K562 (cell line): Measurements from ENCODE around the gene CPNE9.

Experiments
- ATF4 ChIP-seq: fragments of 450-650 bp; formaldehyde crosslinking; IDR thresholded peaks from 2 replicates; pipeline ENCODE4 v1.4.0; 2022; ENCODE audit warnings: mild to moderate bottlenecking, moderate library complexity
- ATF7 ChIP-seq: fragments of 450-650 bp; IDR thresholded peaks from 2 replicates; pipeline ENCODE4 v1.7.1; 2014; ENCODE audit warnings: mild to moderate bottlenecking, moderate library complexity
- CTCF ChIP-seq, 3 experiments: IDR thresholded peaks in 2 of 3; conservative IDR thresholded peaks in 1 of 3; 2 replicates each; pipeline ENCODE4 v1.5.1; 2011 to 2012; ENCODE audit warnings: low read length in 3 of 3, mild to moderate bottlenecking in 3 of 3, control low read depth in 2 of 3, improper control_type of control experiment in 1 of 3, inconsistent platforms in 1 of 3, low read depth in 1 of 3, mixed read lengths in 1 of 3, moderate library complexity in 1 of 3; ENCODE audit not compliant: insufficient read depth in 2 of 3
- FOSL1 ChIP-seq: fragments of 200-800 bp; sonication (Bioruptor generic); conservative IDR thresholded peaks from 2 replicates; pipeline ENCODE4 v1.6.1; 2016; ENCODE audit warnings: missing genetic modification characterization, missing compliant biosample characterization
- JUND ChIP-seq, 2 experiments: IDR thresholded peaks; 2 replicates in 1 of 2; 3 replicates in 1 of 2; pipeline ENCODE4 v1.6.1; 2011; ENCODE audit warnings: borderline replicate concordance in 2 of 2, low read depth in 2 of 2, low read length in 2 of 2, improper control_type of control experiment in 1 of 2, missing biosample characterization in 1 of 2, missing genetic modification characterization in 1 of 2, missing genetic modification reagents in 1 of 2
- MAFF ChIP-seq: IDR thresholded peaks from 2 replicates; pipeline ENCODE4 v1.6.1; 2012; ENCODE audit warnings: low read length, improper control_type of control experiment
- MTA3 ChIP-seq: fragments of 450-650 bp; formaldehyde crosslinking; IDR thresholded peaks from 2 replicates; pipeline ENCODE4 v1.6.1; 2017; ENCODE audit warnings: mild to moderate bottlenecking, borderline replicate concordance
- NFIC ChIP-seq: fragments of 450-650 bp; IDR thresholded peaks from 2 replicates; pipeline ENCODE4 v1.6.1; 2017; ENCODE audit warnings: mild to moderate bottlenecking, inconsistent platforms
- POLR2A ChIP-seq: fragments of 450-650 bp; conservative IDR thresholded peaks from 2 replicates; pipeline ENCODE4 v1.6.1; 2016
- RAD21 ChIP-seq, 2 experiments: fragments of 250-450 bp in 1 of 2; fragments of 450-650 bp in 1 of 2; sonication (Bioruptor Pico) in 1 of 2; formaldehyde crosslinking in 1 of 2; IDR thresholded peaks in 1 of 2; conservative IDR thresholded peaks in 1 of 2; 2 replicates each; pipeline versions ENCODE4 v1.4.0 to v1.8.0; 2020 to 2022; ENCODE audit warnings: mild to moderate bottlenecking in 2 of 2, moderate library complexity in 1 of 2
- ZBTB2 ChIP-seq: fragments of 450-650 bp; IDR thresholded peaks from 2 replicates; pipeline ENCODE4 v1.6.1; 2016; ENCODE audit warnings: antibody characterized with exemption
- ZNF224 ChIP-seq: sonication (generic); formaldehyde crosslinking; IDR thresholded peaks from 2 replicates; pipeline ENCODE4 v1.8.0; 2022; ENCODE audit warnings: mild to moderate bottlenecking, missing genetic modification reagents

- no peak for TF ChIP-seq CTCF (IDR thresholded peaks at IDR 0.05 in 2 of 3, conservative IDR thresholded peaks at IDR 0.05 in 1 of 3; ENCODE audit: insufficient read depth in 2 of 3, low read depth in 1 of 3, low read length in 3 of 3)
- no peak for TF ChIP-seq MAFF
- TF ChIP-seq RAD21 (CRISPR knock-in tag; conservative IDR thresholded peaks at IDR 0.05 in 1 of 2, IDR thresholded peaks at IDR 0.05 in 1 of 2) = no peak
- TF ChIP-seq ZBTB2 = no peak
- no peak for TF ChIP-seq ATF4
- no peak for TF ChIP-seq JUND (IDR thresholded peaks at IDR 0.05; ENCODE audit: borderline replicate concordance, low read depth, low read length)
- TF ChIP-seq JUND (tag; IDR thresholded peaks at IDR 0.05; ENCODE audit: borderline replicate concordance, low read depth, low read length) = no peak
- no peak for TF ChIP-seq ATF7
- no peak for TF ChIP-seq FOSL1 (tag)
- TF ChIP-seq NFIC = no peak
- TF ChIP-seq POLR2A = no peak
- TF ChIP-seq MTA3 = no peak
- no peak for TF ChIP-seq ZNF224 (CRISPR knock-in tag)
Measured at GRCh38 chr3:9703240-9703639, 393 bp upstream of the CPNE9 start.
